ENCODE measurements around the gene COL9A3.

GRCh38 chr20:62792940-62793756 lies 23.7 kb upstream of the COL9A3 start:
- TF ChIP-seq EZH2 (IDR thresholded peaks at IDR 0.05; ENCODE audit: borderline replicate concordance) = no peak
- no peak for TF ChIP-seq CTCF (IDR thresholded peaks at IDR 0.05; ENCODE audit: poor library complexity)

Data from hepatocyte (in vitro differentiated cells).